IMR-90 (cell line): ENCODE measurements around the gene SPTLC3. TPM values are rescaled to one million over a fixed set of nuclear protein-coding genes. Genes with fewer than 3 reads are reported as not detected.

Experiments used
- ATAC-seq: fragments of 200-7000 bp; cut with Tn5 transposase; 2 replicates; pipeline ENCODE4 v1.9.1; 2020; ENCODE audit warnings: low read depth, mild to moderate bottlenecking, moderate library complexity
- BruUV-seq: library from RNA; stranded (reverse); fragments of 400-500 nt; replicated peaks from 2 replicates; lab custom pipeline; 2021; lab: Mats Ljungman, UMichigan
- CTCF ChIA-PET: fragments of 300-600 bp; formaldehyde crosslinking; extraction: SDS; loops from one replicate; lab custom pipeline; 2021; ENCODE audit warnings: antibody characterized with exemption; lab: Yijun Ruan, JAX
- POLR2A ChIA-PET: fragments of 300-600 bp; sonication (Branson Sonifier 250); formaldehyde crosslinking; loops from one replicate; lab custom pipeline; 2022; ENCODE audit warnings: antibody characterized with exemption; ENCODE audit not compliant: unreplicated experiment; lab: Charles Lee
- DNase-seq: peaks from one replicate; pipeline ENCODE4 v3.0.0; 2013
- H2AFZ ChIP-seq: replicated peaks from 2 replicates; pipeline ENCODE3; 2013; ENCODE audit warnings: low read length, mild to moderate bottlenecking; ENCODE audit not compliant: poor library complexity
- H2AK5ac ChIP-seq: 2 replicates; pipeline ENCODE4 v1.6.1; 2013; ENCODE audit warnings: low read depth, low read length, inconsistent platforms
- H2AK9ac ChIP-seq: replicated peaks from 2 replicates; pipeline ENCODE3; 2013; ENCODE audit warnings: mild to moderate bottlenecking, low read depth, low read length, moderate library complexity; ENCODE audit not compliant: poor library complexity
- H2BK120ac ChIP-seq: 2 replicates; pipeline ENCODE4 v1.6.1; 2013; ENCODE audit warnings: low read depth, low read length, inconsistent platforms
- H2BK15ac ChIP-seq: 3 replicates; pipeline ENCODE4 v1.6.1; 2013; ENCODE audit warnings: low read depth, low read length, inconsistent platforms
- H2BK20ac ChIP-seq: 2 replicates; pipeline ENCODE4 v1.6.1; 2013; ENCODE audit warnings: low read depth, mild to moderate bottlenecking, inconsistent platforms, low read length, moderate library complexity
- H2BK5ac ChIP-seq: 2 replicates; pipeline ENCODE4 v1.6.1; 2013; ENCODE audit warnings: mild to moderate bottlenecking, low read depth, low read length, inconsistent platforms; ENCODE audit not compliant: poor library complexity, severe bottlenecking
- H3K14ac ChIP-seq: replicated peaks from 2 replicates; pipeline ENCODE4 v1.6.1; 2013; ENCODE audit warnings: low read depth, low read length, inconsistent platforms
- H3K18ac ChIP-seq: 2 replicates; pipeline ENCODE4 v1.6.1; 2013; ENCODE audit warnings: low read depth, low read length, control low read depth
- H3K23ac ChIP-seq: 2 replicates; pipeline ENCODE4 v1.6.1; 2013; ENCODE audit warnings: low read depth, low read length, inconsistent platforms
- H3K27ac ChIP-seq: 2 replicates; pipeline ENCODE4 v1.5.1; 2013; ENCODE audit warnings: mild to moderate bottlenecking, control low read depth, low read length; ENCODE audit not compliant: insufficient read depth
- H3K27me3 ChIP-seq: 2 replicates; pipeline ENCODE4 v1.6.1; 2013; ENCODE audit warnings: low read length; ENCODE audit not compliant: control insufficient read depth, insufficient read depth
- H3K36me3 ChIP-seq: 2 replicates; pipeline ENCODE4 v1.6.1; 2013; ENCODE audit warnings: low read length, mixed read lengths; ENCODE audit not compliant: control insufficient read depth, insufficient read depth
- H3K4ac ChIP-seq: 2 replicates; pipeline ENCODE4 v1.6.1; 2013; ENCODE audit warnings: low read depth, low read length, inconsistent platforms
- H3K4me1 ChIP-seq: 2 replicates; pipeline ENCODE4 v1.6.1; 2013; ENCODE audit warnings: low read length, mixed read lengths; ENCODE audit not compliant: control insufficient read depth, insufficient read depth
- H3K4me2 ChIP-seq: 2 replicates; pipeline ENCODE4 v1.6.1; 2013; ENCODE audit warnings: low read depth, mild to moderate bottlenecking, control low read depth, low read length, moderate library complexity
- H3K4me3 ChIP-seq: 2 replicates; pipeline ENCODE4 v1.5.1; 2013; ENCODE audit warnings: low read depth, mild to moderate bottlenecking, control low read depth, low read length, moderate library complexity; ENCODE audit not compliant: insufficient read depth
- H3K56ac ChIP-seq: 2 replicates; pipeline ENCODE4 v1.6.1; 2013; ENCODE audit warnings: low read length, inconsistent platforms; ENCODE audit not compliant: insufficient read depth; ENCODE audit errors: extremely low read depth
- H3K79me1 ChIP-seq, 2 experiments: 2 replicates each; pipeline ENCODE4 v1.6.1; 2013; ENCODE audit warnings: low read length in 2 of 2, inconsistent platforms in 1 of 2, low read depth in 1 of 2
- H3K9ac ChIP-seq: 2 replicates; pipeline ENCODE4 v1.6.1; 2013; ENCODE audit warnings: low read depth, low read length, control low read depth
- H3K9me1 ChIP-seq: 2 replicates; pipeline ENCODE4 v1.6.1; 2013; ENCODE audit warnings: low read length, inconsistent platforms; ENCODE audit not compliant: insufficient read depth
- H3K9me3 ChIP-seq: 2 replicates; pipeline ENCODE4 v1.6.1; 2013; ENCODE audit warnings: low read length; ENCODE audit not compliant: control insufficient read depth, insufficient read depth
- H4K20me1 ChIP-seq: 2 replicates; pipeline ENCODE4 v1.6.1; 2013; ENCODE audit warnings: low read length, inconsistent platforms; ENCODE audit not compliant: insufficient read depth
- H4K5ac ChIP-seq: 2 replicates; pipeline ENCODE4 v1.6.1; 2013; ENCODE audit warnings: mild to moderate bottlenecking, low read depth, low read length, control low read depth
- H4K8ac ChIP-seq, 2 experiments: 2 replicates each; pipeline ENCODE4 v1.6.1; 2013; ENCODE audit warnings: low read depth in 2 of 2, low read length in 2 of 2, control low read depth in 1 of 2, inconsistent platforms in 1 of 2
- H4K91ac ChIP-seq: 2 replicates; pipeline ENCODE4 v1.6.1; 2013; ENCODE audit warnings: low read depth, low read length, inconsistent platforms; ENCODE audit not compliant: insufficient read depth
- BHLHE40 ChIP-seq: fragments of 150-350 bp; IDR thresholded peaks from 2 replicates; pipeline ENCODE4 v1.6.1; 2016; ENCODE audit warnings: mild to moderate bottlenecking, low read depth, low read length
- CEBPB ChIP-seq: IDR thresholded peaks from 2 replicates; pipeline ENCODE4 v1.6.1; 2012; ENCODE audit warnings: low read depth, low read length, improper control_type of control experiment
- FOS ChIP-seq: fragments of 150-350 bp; IDR thresholded peaks from 2 replicates; pipeline ENCODE4 v1.6.1; 2016; ENCODE audit warnings: low read depth, low read length
- MAFK ChIP-seq: IDR thresholded peaks from 2 replicates; pipeline ENCODE4 v1.6.1; 2012; ENCODE audit warnings: low read depth, low read length, improper control_type of control experiment
- MAZ ChIP-seq: IDR thresholded peaks from 2 replicates; pipeline ENCODE4 v1.6.1; 2012; ENCODE audit warnings: low read depth, mild to moderate bottlenecking, low read length, improper control_type of control experiment, moderate library complexity, borderline replicate concordance
- NFE2L2 ChIP-seq: fragments of 150-350 bp; IDR thresholded peaks from 2 replicates; pipeline ENCODE4 v1.6.1; 2016; ENCODE audit warnings: low read depth, mild to moderate bottlenecking, low read length
- POLR2A ChIP-seq: IDR thresholded peaks from 2 replicates; pipeline ENCODE4 v1.6.1; 2012; ENCODE audit warnings: mild to moderate bottlenecking, low read depth, low read length
- RAD21 ChIP-seq: IDR thresholded peaks from 2 replicates; pipeline ENCODE4 v1.6.1; 2012; ENCODE audit warnings: low read length, improper control_type of control experiment
- RCOR1 ChIP-seq: IDR thresholded peaks from 2 replicates; pipeline ENCODE4 v1.6.1; 2012; ENCODE audit warnings: mild to moderate bottlenecking, low read length, improper control_type of control experiment; ENCODE audit not compliant: insufficient replicate concordance
- RFX5 ChIP-seq: IDR thresholded peaks from 2 replicates; pipeline ENCODE4 v1.8.0; 2012; ENCODE audit warnings: low read depth, mild to moderate bottlenecking, low read length, moderate library complexity
- WGBS, 2 experiments: methylation state at CpG; one replicate each; pipeline versions ENCODE4 v1.1.5 to v1.1.7; 2013; ENCODE audit warnings: missing lambda C conversion rate in 2 of 2; ENCODE audit not compliant: insufficient read length in 1 of 2; ENCODE audit errors: extremely low coverage in 2 of 2; 5-methylcytosine and 5-hydroxymethylcytosine counted together
- dilution Hi-C: fragments of 300-500 bp; cut with HindIII; formaldehyde crosslinking; loops from one replicate; pipeline ENCODE4 v1.14.3; 2018; ENCODE audit warnings: low sequenced_read_pairs; ENCODE audit not compliant: unreplicated experiment
- in situ Hi-C: fragments of 300-500 bp; cut with MboI; formaldehyde crosslinking; loops from 3 replicates; pipeline ENCODE4 v1.14.3; 2019; ENCODE audit warnings: low sequenced_read_pairs, inconsistent platforms, mixed read lengths
- intact Hi-C: fragments of 100-400 bp; cut with micrococcal nuclease; formaldehyde crosslinking; loops from 2 replicates; pipeline ENCODE4 v1.10.0; 2022
- polyA plus RNA-seq, 3 experiments: library from polyadenylated mRNA; depleted of rRNA; stranded (reverse); fragments of >200 nt; gene quantifications; 2 replicates each; pipeline ENCODE4 v1.2.3, GENCODE V29; 2012; ENCODE audit warnings: low replicate concordance in 1 of 3
- total RNA-seq: library from RNA; depleted of rRNA; stranded (reverse); fragments of >200 nt; gene quantifications from 2 replicates; pipeline ENCODE4 v1.2.3, GENCODE V29; 2012
- TF ChIP-seq, protein P1 (sequence below): fragments of 150-350 bp; IDR thresholded peaks from 2 replicates; pipeline ENCODE4 v1.6.1; 2016; ENCODE audit warnings: low read depth, mild to moderate bottlenecking, low read length, moderate library complexity, borderline replicate concordance
- TF ChIP-seq, protein P2 (sequence below): fragments of 150-350 bp; IDR thresholded peaks from 2 replicates; pipeline ENCODE4 v1.6.1; 2017; ENCODE audit warnings: mild to moderate bottlenecking, antibody characterized with exemption, low read length, low read depth
- TF ChIP-seq, protein P3 (sequence below): conservative IDR thresholded peaks from 2 replicates; pipeline ENCODE4 v1.5.1; 2012; ENCODE audit warnings: mild to moderate bottlenecking, low read depth, low read length, improper control_type of control experiment

The SPTLC3 gene
- total and polyA plus RNA-seq, 2 of the 4 experiments (the other 2 are of a cell fraction) = 0.44 to 1.6 TPM

DNA sequence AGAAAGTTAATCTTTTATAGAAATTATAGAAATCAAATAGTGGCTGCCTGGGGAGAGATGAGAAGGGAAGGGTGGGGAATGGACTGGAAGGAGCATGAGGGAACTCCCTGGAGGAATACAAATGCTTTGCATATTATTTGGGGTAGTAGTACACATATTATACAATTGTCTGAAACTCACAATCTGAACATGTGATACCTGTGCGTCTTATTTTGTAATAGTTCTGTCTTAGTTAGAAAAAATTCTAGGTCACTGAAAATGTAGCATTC lies 30.7 kb upstream of the SPTLC3 start:
- TF ChIP-seq RAD21 (no peak), FOS (no peak), MAZ (no peak), RFX5 (no peak), POLR2A (no peak), RCOR1 (no peak), BHLHE40 (no peak), NFE2L2 (no peak), MAFK (no peak), CEBPB (no peak)
- TF ChIP-seq, protein P1, sequence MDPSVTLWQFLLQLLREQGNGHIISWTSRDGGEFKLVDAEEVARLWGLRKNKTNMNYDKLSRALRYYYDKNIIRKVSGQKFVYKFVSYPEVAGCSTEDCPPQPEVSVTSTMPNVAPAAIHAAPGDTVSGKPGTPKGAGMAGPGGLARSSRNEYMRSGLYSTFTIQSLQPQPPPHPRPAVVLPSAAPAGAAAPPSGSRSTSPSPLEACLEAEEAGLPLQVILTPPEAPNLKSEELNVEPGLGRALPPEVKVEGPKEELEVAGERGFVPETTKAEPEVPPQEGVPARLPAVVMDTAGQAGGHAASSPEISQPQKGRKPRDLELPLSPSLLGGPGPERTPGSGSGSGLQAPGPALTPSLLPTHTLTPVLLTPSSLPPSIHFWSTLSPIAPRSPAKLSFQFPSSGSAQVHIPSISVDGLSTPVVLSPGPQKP = no peak
- TF ChIP-seq, protein P2, sequence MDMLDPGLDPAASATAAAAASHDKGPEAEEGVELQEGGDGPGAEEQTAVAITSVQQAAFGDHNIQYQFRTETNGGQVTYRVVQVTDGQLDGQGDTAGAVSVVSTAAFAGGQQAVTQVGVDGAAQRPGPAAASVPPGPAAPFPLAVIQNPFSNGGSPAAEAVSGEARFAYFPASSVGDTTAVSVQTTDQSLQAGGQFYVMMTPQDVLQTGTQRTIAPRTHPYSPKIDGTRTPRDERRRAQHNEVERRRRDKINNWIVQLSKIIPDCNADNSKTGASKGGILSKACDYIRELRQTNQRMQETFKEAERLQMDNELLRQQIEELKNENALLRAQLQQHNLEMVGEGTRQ = no peak
- TF ChIP-seq, protein P3, sequence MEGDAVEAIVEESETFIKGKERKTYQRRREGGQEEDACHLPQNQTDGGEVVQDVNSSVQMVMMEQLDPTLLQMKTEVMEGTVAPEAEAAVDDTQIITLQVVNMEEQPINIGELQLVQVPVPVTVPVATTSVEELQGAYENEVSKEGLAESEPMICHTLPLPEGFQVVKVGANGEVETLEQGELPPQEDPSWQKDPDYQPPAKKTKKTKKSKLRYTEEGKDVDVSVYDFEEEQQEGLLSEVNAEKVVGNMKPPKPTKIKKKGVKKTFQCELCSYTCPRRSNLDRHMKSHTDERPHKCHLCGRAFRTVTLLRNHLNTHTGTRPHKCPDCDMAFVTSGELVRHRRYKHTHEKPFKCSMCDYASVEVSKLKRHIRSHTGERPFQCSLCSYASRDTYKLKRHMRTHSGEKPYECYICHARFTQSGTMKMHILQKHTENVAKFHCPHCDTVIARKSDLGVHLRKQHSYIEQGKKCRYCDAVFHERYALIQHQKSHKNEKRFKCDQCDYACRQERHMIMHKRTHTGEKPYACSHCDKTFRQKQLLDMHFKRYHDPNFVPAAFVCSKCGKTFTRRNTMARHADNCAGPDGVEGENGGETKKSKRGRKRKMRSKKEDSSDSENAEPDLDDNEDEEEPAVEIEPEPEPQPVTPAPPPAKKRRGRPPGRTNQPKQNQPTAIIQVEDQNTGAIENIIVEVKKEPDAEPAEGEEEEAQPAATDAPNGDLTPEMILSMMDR = no peak

More for the DNA sequence above, 30.7 kb upstream of the SPTLC3 start:
- Histone ChIP-seq H2BK20ac (no peak overlapping the region), H3K27me3 (no peaks in the 10 kb centered on the region; the same call in 1 of the 2 replicates), H4K20me1 (no peaks in the 10 kb centered on the region), H3K18ac (no peak overlapping the region), H2BK15ac (no peak overlapping the region), H4K91ac (no peak overlapping the region), H4K8ac (no peak overlapping the region), H3K56ac (no peak overlapping the region), H3K36me3 (no peaks in the 10 kb centered on the region), H2AK5ac (no peak overlapping the region), H2AK9ac (no peak overlapping the region), H3K4me2 (no peak overlapping the region), H3K9me3 (no peaks in the 10 kb centered on the region), H3K9ac (no peak overlapping the region), H3K14ac (no peak overlapping the region), H3K9me1 (no peaks in the 10 kb centered on the region), H3K4me1 (no peaks in the 10 kb centered on the region), H2BK120ac (no peak overlapping the region), H2AFZ (no peak overlapping the region), H3K23ac (no peak overlapping the region), H3K4ac (no peak overlapping the region), H3K79me1 (no peaks in the 10 kb centered on the region), H2BK5ac (no peak overlapping the region), H3K27ac (no peak overlapping the region), H3K4me3 (no peak overlapping the region), H4K5ac (no peak overlapping the region)
- dilution Hi-C loops = no loop called here
- ChIA-PET POLR2A (no interaction called here), CTCF (no interaction called here)
- DNase-seq (no peak), ATAC-seq (no peak)
- no TSS peak for BruUV-seq
- in situ Hi-C loops = no loop called here
- intact Hi-C loops = no loop called here
- WGBS, 2 experiments = no CpG with 5 or more reads among the region's 1 CpG
